Spleen (tissue), 11 donors: Measurements from ENCODE around the gene KIF17. TPM values are rescaled to one million over a fixed set of nuclear protein-coding genes. Genes with fewer than 3 reads are reported as not detected.

ENCODE experiments used
- DNase-seq: peaks from one replicate; pipeline ENCODE4 v3.0.0-alpha.2; 2020
- H3K27ac ChIP-seq, 8 donors: fragments of 200-600 bp; sonication (generic) in 7 of 8; 1 replicate in 4 of 8; 2 replicates in 4 of 8; pipeline versions ENCODE4 v1.5.0 to v1.8.0; 2016 to 2021; ENCODE audit warnings: inconsistent platforms in 4 of 8, mild to moderate bottlenecking in 4 of 8, moderate library complexity in 1 of 8
- H3K27me3 ChIP-seq, 7 donors: fragments of 200-600 bp; sonication (generic) in 6 of 7; replicated peaks in 1 of 7; 1 replicate in 4 of 7; 2 replicates in 3 of 7; pipeline versions ENCODE4 v1.5.0 to v1.8.0; 2016 to 2021; ENCODE audit warnings: inconsistent platforms in 3 of 7, mild to moderate bottlenecking in 1 of 7
- H3K36me3 ChIP-seq, 6 donors: fragments of 200-600 bp; sonication (generic) in 5 of 6; 1 replicate in 4 of 6; 2 replicates in 2 of 6; pipeline versions ENCODE4 v1.5.0 to v1.8.0; 2016 to 2021; ENCODE audit warnings: inconsistent platforms in 2 of 6
- H3K4me1 ChIP-seq, 6 donors: fragments of 200-600 bp; sonication (generic) in 5 of 6; 1 replicate in 3 of 6; 2 replicates in 3 of 6; pipeline versions ENCODE4 v1.5.0 to v1.8.0; 2016 to 2021; ENCODE audit warnings: inconsistent platforms in 3 of 6
- H3K4me3 ChIP-seq, 8 donors: fragments of 200-600 bp; sonication (generic) in 7 of 8; 1 replicate in 4 of 8; 2 replicates in 4 of 8; pipeline versions ENCODE4 v1.5.0 to v1.8.0; 2016 to 2021; ENCODE audit warnings: inconsistent platforms in 4 of 8, mild to moderate bottlenecking in 4 of 8, moderate library complexity in 2 of 8
- H3K9me3 ChIP-seq, 8 donors: fragments of 200-600 bp; sonication (generic) in 7 of 8; 1 replicate in 4 of 8; 2 replicates in 4 of 8; pipeline versions ENCODE4 v1.5.0 to v1.8.0; 2016 to 2021; ENCODE audit warnings: inconsistent platforms in 4 of 8
- POLR2A ChIP-seq, 3 donors: fragments of 450-650 bp; IDR thresholded peaks; one replicate each; pipeline ENCODE4 v1.5.1; 2017; ENCODE audit warnings: antibody characterized with exemption in 3 of 3, mild to moderate bottlenecking in 1 of 3
- POLR2AphosphoS5 ChIP-seq, 3 donors: sonication (generic); formaldehyde crosslinking; IDR thresholded peaks; one replicate each; pipeline ENCODE4 v1.5.1; 2017; ENCODE audit warnings: antibody characterized with exemption in 3 of 3
- WGBS, 5 donors: extraction: QIAGEN DNeasy Blood & Tissue Kit in 3 of 5; methylation state at CpG; one replicate each; pipeline versions ENCODE4 v1.1.5 to v1.1.7; 2013 to 2018; 5-methylcytosine and 5-hydroxymethylcytosine counted together
- intact Hi-C: fragments of 100-400 bp; cut with DNase I; formaldehyde crosslinking; loops from one replicate; pipeline ENCODE4 v1.15.0; 2023; ENCODE audit warnings: low total_unique reads
- polyA plus RNA-seq, 3 donors: library from polyadenylated mRNA; stranded (reverse); fragments of 200-250 nt; gene quantifications; one replicate each; pipeline ENCODE4 v1.2.1, GENCODE V29; 2013
- total RNA-seq, 7 donors: library from RNA; depleted of rRNA in 3 of 7; stranded (reverse); fragments of >200 nt in 3 of 7; fragmentation: NEBNext Ultra II Directional in 4 of 7; extraction: Animal tissue kit (Norgen Biotek cat#: 25700) in 4 of 7; gene quantifications; one replicate each; pipeline versions ENCODE4 v1.1.0 to v1.2.1, GENCODE V29; 2016 to 2021
- TF ChIP-seq, protein P1 (sequence below), 11 experiments: fragments of 200-600 bp in 7 of 11; fragments of 450-650 bp in 4 of 11; sonication (generic) in 4 of 11; IDR thresholded peaks in 8 of 11; conservative IDR thresholded peaks in 3 of 11; 1 replicate in 7 of 11; 2 replicates in 4 of 11; pipeline versions ENCODE4 v1.4.0 to v1.8.0; 2016 to 2021; ENCODE audit warnings: antibody characterized with exemption in 11 of 11, inconsistent platforms in 4 of 11, mild to moderate bottlenecking in 1 of 11
- donor health status: healthy with polysubstance abuse.
- donor health status: DM: no; HTN: no; CAD: no; lungs with moderate emphysema.
- donor health status: DM: no; HTN: no; CAD: no.
- donor health status: Bipolar disorder and iron deficiency.
- donor health status: healthy.
- donor health status: DM: no; HTN: no; CAD: no.
- donor health status: DM: yes; HTN: yes; CAD: no.

Gene KIF17
- total and polyA plus RNA-seq, 10 donors, result 8.3 to 82.2 (median 47.6) TPM

DNA sequence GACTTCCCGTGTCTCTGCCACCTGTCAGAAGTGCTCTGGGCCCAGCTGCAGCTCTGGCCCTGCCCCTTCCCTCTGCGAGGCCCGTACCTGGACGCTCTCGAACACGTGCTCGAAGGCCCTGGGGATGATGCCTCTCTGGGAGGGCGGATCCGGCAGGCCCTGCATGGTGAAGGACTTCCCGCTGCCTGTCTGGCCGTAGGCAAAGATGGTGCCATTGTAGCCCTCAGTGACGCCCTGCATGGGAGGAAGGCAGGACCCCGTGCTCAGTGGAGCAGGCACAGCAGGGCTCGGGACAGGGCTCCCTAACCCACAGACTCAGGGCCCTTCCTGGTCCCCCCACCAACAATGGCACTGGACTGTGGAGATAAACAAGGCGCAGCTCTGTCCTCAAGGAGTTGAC lies 2.4 kb downstream of the KIF17 start:
- no peak for DNase-seq
- Histone ChIP-seq H3K27me3 (peaks cover 0 to 43% (median 17%) of the 10 kb centered on the region in 7 donors), H3K4me3 (no peak overlapping the region), H3K9me3 (no peaks in the 10 kb centered on the region), H3K27ac (no peak overlapping the region), H3K4me1 (peaks cover 3 to 17% (median 13%) of the 10 kb centered on the region in 6 donors), H3K36me3 (no peaks in the 10 kb centered on the region)
- no peak for TF ChIP-seq POLR2AphosphoS5 (IDR thresholded peaks at IDR 0.05)
- TF ChIP-seq POLR2A (IDR thresholded peaks at IDR 0.05), result no peak
- TF ChIP-seq, protein P1, sequence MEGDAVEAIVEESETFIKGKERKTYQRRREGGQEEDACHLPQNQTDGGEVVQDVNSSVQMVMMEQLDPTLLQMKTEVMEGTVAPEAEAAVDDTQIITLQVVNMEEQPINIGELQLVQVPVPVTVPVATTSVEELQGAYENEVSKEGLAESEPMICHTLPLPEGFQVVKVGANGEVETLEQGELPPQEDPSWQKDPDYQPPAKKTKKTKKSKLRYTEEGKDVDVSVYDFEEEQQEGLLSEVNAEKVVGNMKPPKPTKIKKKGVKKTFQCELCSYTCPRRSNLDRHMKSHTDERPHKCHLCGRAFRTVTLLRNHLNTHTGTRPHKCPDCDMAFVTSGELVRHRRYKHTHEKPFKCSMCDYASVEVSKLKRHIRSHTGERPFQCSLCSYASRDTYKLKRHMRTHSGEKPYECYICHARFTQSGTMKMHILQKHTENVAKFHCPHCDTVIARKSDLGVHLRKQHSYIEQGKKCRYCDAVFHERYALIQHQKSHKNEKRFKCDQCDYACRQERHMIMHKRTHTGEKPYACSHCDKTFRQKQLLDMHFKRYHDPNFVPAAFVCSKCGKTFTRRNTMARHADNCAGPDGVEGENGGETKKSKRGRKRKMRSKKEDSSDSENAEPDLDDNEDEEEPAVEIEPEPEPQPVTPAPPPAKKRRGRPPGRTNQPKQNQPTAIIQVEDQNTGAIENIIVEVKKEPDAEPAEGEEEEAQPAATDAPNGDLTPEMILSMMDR (IDR thresholded peaks at IDR 0.05 in 8 of 11, conservative IDR thresholded peaks at IDR 0.05 in 3 of 11), result no peak
- WGBS, 5 donors, result 79 to 91% (median 88%) methylated on average over 10 to 15 of the region's 15 CpGs
- intact Hi-C loops, result no loop called here

DNA sequence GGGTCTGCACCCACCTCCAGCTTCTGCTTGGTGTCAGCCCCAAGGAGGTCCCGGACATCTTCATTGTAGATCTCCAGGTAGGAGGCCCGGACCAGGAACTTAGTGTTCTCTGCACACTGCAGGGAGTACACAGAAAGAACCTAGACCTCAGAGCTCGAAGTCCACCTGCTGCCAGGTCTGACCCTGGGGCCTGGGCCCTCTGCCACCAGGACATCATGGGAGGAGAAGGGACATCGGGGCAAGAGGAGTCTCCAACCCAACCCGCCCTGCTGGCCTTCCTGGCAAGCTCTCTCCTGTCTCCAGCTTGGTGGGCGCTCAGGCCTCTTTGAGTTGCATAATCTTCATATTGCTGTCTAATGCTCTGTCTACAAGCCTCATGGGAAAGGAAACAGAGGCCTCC lies 4.4 kb downstream of the KIF17 start:
- WGBS, 5 donors, result 79 to 93% (median 88%) methylated on average over 6 of the region's 6 CpGs
- Histone ChIP-seq H3K4me3 (no peak overlapping the region), H3K4me1 (peaks cover 3 to 17% (median 13%) of the 10 kb centered on the region in 6 donors), H3K27ac (no peak overlapping the region), H3K36me3 (no peaks in the 10 kb centered on the region), H3K9me3 (no peaks in the 10 kb centered on the region), H3K27me3 (peaks cover 0 to 39% (median 17%) of the 10 kb centered on the region in 7 donors)
- no peak for DNase-seq
- intact Hi-C loops, result no loop called here
- TF ChIP-seq POLR2AphosphoS5 (IDR thresholded peaks at IDR 0.05) (no peak), POLR2A (IDR thresholded peaks at IDR 0.05) (no peak)
- TF ChIP-seq, protein P1 (IDR thresholded peaks at IDR 0.05 in 8 of 11, conservative IDR thresholded peaks at IDR 0.05 in 3 of 11), result no peak

DNA sequence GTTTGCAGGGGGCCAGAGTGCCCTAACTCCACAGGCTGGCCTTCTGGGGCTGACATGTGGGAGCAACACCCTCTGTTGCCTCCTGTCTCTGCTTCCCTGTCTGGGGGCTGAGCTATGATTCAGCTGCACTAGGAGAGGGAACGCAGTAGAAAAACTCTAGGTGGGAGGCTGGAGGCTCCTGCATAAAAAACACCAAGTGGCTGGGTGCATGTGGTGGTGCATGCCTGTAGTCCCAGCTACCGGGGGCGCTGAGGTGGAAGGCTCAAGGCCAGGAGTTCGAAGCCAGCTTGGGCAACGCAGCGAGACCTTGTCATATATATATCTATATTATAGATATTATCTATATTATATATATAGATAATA lies 5.6 kb downstream of the KIF17 start:
- no peaks in the 10 kb centered on the region for H3K9me3 ChIP-seq
- H3K4me1 ChIP-seq, result peaks cover 0 to 9% (median 5%) of the 10 kb centered on the region in 6 donors
- 84 to 97% (median 88%) methylated on average over 6 of the region's 6 CpGs for WGBS, 5 donors
- H3K36me3 ChIP-seq, result no peaks in the 10 kb centered on the region
- intact Hi-C loops, result no loop called here
- peaks cover 0 to 27% (median 13%) of the 10 kb centered on the region in 7 donors for H3K27me3 ChIP-seq
- TF ChIP-seq POLR2AphosphoS5 (IDR thresholded peaks at IDR 0.05), result no peak
- TF ChIP-seq POLR2A (IDR thresholded peaks at IDR 0.05), result no peak
- TF ChIP-seq, protein P1 (IDR thresholded peaks at IDR 0.05 in 8 of 11, conservative IDR thresholded peaks at IDR 0.05 in 3 of 11), result no peak
- no peak for DNase-seq
- no peak overlapping the region for H3K27ac ChIP-seq
- H3K4me3 ChIP-seq, result no peak overlapping the region

DNA sequence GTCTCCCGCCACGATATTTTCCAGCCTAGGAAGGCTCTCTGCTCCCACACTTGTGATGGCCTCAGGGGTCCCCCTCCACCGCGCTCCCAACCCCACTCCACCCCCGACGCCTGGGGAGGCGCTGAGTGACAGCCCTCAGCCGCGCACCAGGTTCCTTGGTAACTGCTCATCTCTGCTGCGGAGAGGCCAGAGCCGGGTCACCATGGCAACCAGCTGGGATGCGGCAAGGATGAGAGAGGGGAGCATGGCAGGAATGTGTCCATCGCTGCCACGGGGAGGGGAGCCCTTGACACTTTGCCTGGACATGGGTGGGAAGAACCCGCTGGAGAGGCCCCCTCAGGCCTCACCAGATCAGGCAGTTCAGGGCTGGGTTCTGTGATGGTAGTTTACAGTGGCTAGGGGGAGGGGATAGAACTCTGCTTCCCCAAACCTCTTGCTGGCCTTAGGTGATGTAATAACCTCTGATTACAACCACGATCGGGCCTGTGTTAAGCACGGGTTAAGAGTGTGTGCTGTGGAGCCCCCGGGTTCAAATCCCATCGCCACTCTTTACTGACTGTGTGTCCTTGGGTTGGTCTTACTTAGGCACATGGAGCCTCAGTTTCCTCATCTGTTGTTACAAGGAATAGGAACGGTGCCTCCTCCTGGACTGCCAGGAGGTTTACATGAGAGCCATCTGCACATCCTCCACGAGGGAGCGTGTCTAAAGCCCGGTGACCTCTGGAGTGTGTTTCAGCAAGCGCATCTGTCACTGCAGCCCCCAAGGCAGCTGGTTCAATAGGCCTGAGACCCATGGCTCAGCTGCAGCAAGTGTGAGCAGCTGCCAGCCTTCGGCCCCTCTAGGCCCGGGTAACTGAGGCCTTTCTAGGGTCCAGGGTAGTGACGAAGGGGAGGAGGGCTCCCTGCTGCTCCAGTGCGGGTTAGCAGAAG lies 6.3 kb downstream of the KIF17 start:
- Histone ChIP-seq H3K4me3 (no peak overlapping the region), H3K27me3 (peaks cover 0 to 20% (median 6%) of the 10 kb centered on the region in 7 donors), H3K4me1 (peaks cover 0 to 4% (median 0%) of the 10 kb centered on the region in 6 donors), H3K27ac (no peak overlapping the region), H3K36me3 (no peaks in the 10 kb centered on the region), H3K9me3 (no peaks in the 10 kb centered on the region)
- DNase-seq, result no peak
- 79 to 85% (median 80%) methylated on average over 20 to 29 of the region's 29 CpGs for WGBS, 5 donors
- TF ChIP-seq, protein P1 (IDR thresholded peaks at IDR 0.05 in 8 of 11, conservative IDR thresholded peaks at IDR 0.05 in 3 of 11), result no peak
- TF ChIP-seq POLR2AphosphoS5 (IDR thresholded peaks at IDR 0.05) (no peak), POLR2A (IDR thresholded peaks at IDR 0.05) (no peak)
- intact Hi-C loops, result no loop called here
